IPS-20b (cell line): ENCODE data around the gene ZNF174.

Experiments
- H3K27ac ChIP-seq: one replicate; pipeline ENCODE4 v1.5.1; 2013; ENCODE audit warnings: low read length
- H3K27me3 ChIP-seq: 2 replicates; pipeline ENCODE4 v1.6.1; 2013; ENCODE audit warnings: mild to moderate bottlenecking, low read length, inconsistent platforms; ENCODE audit not compliant: insufficient read depth
- H3K36me3 ChIP-seq: 2 replicates; pipeline ENCODE4 v1.6.1; 2013; ENCODE audit warnings: low read depth, mild to moderate bottlenecking, inconsistent platforms, low read length, moderate library complexity; ENCODE audit not compliant: insufficient read depth
- H3K4me1 ChIP-seq: 2 replicates; pipeline ENCODE4 v1.6.1; 2013; ENCODE audit warnings: mild to moderate bottlenecking, control low read depth, inconsistent platforms, low read length, moderate library complexity; ENCODE audit not compliant: insufficient read depth
- H3K4me3 ChIP-seq: 2 replicates; pipeline ENCODE4 v1.5.1; 2013; ENCODE audit warnings: mild to moderate bottlenecking, low read length, inconsistent platforms
- H3K9ac ChIP-seq: 2 replicates; pipeline ENCODE4 v1.6.1; 2013; ENCODE audit warnings: low read depth, mild to moderate bottlenecking, inconsistent platforms, low read length, moderate library complexity
- H3K9me3 ChIP-seq: 2 replicates; pipeline ENCODE4 v1.6.1; 2013; ENCODE audit warnings: mild to moderate bottlenecking, low read depth, low read length, inconsistent platforms; ENCODE audit not compliant: insufficient read depth

Gene ZNF174

DNA sequence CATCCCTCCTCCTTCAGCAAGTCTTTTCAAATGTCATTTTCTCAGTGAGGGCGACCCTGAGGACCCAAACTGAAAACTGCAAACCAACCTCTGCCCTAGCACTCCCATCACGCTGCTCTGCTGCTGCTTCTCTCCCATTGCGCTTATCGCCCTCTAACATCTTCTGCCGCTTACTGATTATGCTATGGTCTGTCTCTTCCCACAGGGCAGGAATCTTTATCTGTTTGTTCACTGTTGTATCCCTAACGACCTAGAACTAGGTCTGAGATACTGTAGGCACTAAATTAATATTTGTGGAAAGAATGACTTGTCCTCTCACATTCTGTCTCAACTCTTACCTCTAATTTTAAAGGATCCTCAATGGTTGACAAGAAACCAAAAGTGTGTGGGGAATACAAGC is 12.7 kb upstream of the ZNF174 start:
- Histone ChIP-seq H3K36me3 (peaks cover 75% of the 10 kb centered on the region), H3K4me3 (no peak overlapping the region), H3K9me3 (peaks cover 34% of the 10 kb centered on the region), H3K9ac (no peak overlapping the region), H3K27me3 (no peaks in the 10 kb centered on the region), H3K27ac (no peak overlapping the region), H3K4me1 (no peaks in the 10 kb centered on the region)

DNA sequence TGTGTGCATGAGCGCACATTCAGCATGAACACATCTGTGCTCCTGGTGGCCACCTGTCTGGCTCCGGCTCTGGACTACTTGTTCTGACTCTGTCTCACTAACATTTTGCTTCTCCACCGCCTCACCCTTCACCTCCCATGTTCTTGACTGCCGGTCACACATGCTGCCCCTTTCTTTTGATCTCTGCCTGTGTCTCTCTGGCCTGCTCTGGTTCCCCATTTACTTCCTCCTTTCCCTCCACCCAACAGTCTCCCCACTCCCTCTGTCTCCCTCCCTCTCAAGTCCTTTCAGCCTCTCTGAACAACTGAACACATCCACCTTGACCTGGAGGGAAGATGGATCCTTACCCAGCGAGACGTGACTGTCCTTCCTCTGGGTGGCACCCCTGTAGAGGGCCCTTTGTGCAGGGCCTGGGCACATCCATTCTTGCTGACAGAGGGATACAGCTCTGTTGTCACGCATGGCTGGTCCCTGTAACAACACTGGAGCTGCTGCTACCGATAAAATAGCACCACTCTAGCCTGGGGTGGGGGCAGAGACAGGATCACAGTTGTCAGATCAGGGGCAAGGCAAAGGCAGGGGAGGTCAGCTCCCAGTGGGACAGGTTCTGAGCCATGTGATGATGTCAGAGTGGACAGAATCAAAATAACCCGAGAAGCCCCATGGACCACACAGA is 11.2 kb upstream of the ZNF174 start:
- Histone ChIP-seq H3K27ac (no peak overlapping the region), H3K4me3 (no peak overlapping the region), H3K27me3 (no peaks in the 10 kb centered on the region), H3K9ac (no peak overlapping the region), H3K36me3 (peaks cover 74% of the 10 kb centered on the region), H3K9me3 (peaks cover 19% of the 10 kb centered on the region), H3K4me1 (no peaks in the 10 kb centered on the region)

DNA sequence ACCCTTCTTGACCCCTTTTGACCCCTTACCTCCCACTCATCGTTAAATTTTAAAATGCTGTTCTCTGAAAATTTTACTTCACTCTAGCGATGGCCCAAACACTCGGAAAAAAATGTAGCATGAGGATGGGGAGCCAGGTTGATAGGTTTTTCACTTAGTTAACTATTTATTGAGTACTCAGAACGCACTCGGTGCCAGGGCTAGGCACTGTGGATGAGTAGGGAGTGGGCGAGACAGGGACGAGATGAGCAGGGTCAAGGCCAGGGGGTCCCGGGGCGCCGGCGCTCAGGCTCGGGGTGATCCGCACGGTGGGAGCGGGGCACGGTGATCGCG is 603 bp upstream of the ZNF174 start:
- H3K9ac ChIP-seq, result peak overlapping the region; percentile 86
- H3K4me1 ChIP-seq, result no peaks in the 10 kb centered on the region
- H3K27ac ChIP-seq, result no peak overlapping the region
- no peaks in the 10 kb centered on the region for H3K27me3 ChIP-seq
- peak overlapping the region; percentile 84 for H3K4me3 ChIP-seq
- peaks cover 51% of the 10 kb centered on the region for H3K36me3 ChIP-seq
- H3K9me3 ChIP-seq, result peaks cover 20% of the 10 kb centered on the region; the same call in 1 of the 2 replicates

- Histone ChIP-seq H3K9me3 (peaks cover 35% of the 10 kb centered on the region), H3K9ac (peak overlapping the region; percentile 70; the same call in 1 of the 2 replicates), H3K4me3 (peak overlapping the region; percentile 84), H3K4me1 (no peaks in the 10 kb centered on the region), H3K27ac (no peak overlapping the region), H3K36me3 (peaks cover 51% of the 10 kb centered on the region), H3K27me3 (no peaks in the 10 kb centered on the region)
Observed at GRCh38 chr16:3401719-3402397, 843 bp downstream of the ZNF174 start.

- H3K36me3 ChIP-seq, result peaks cover 58% of the 10 kb centered on the region
Observed at GRCh38 chr16:3408561-3409197, 7.7 kb downstream of the ZNF174 start.

GRCh38 chr16:3413730-3414379 is 12.8 kb downstream of the ZNF174 start:
- no peak overlapping the region for H3K4me3 ChIP-seq
- no peaks in the 10 kb centered on the region for H3K27me3 ChIP-seq
- no peak overlapping the region for H3K9ac ChIP-seq
- peaks cover 6% of the 10 kb centered on the region for H3K36me3 ChIP-seq
- H3K9me3 ChIP-seq, result peaks cover 76% of the 10 kb centered on the region
- no peaks in the 10 kb centered on the region for H3K4me1 ChIP-seq
- no peak overlapping the region for H3K27ac ChIP-seq

More at GRCh38 chr16:3408561-3409197, 7.7 kb downstream of the ZNF174 start:
- Histone ChIP-seq H3K9ac (no peak overlapping the region), H3K4me3 (peak overlapping the region; percentile 13; the same call in 1 of the 2 replicates), H3K4me1 (no peaks in the 10 kb centered on the region), H3K27ac (no peak overlapping the region), H3K9me3 (peaks cover 93% of the 10 kb centered on the region), H3K27me3 (no peaks in the 10 kb centered on the region)

GRCh38 chr16:3431779-3432219 is 30.8 kb downstream of the ZNF174 start:
- Histone ChIP-seq H3K36me3 (peaks cover 6% of the 10 kb centered on the region; the same call in 1 of the 2 replicates), H3K9me3 (no peaks in the 10 kb centered on the region), H3K4me3 (no peak overlapping the region)

DNA sequence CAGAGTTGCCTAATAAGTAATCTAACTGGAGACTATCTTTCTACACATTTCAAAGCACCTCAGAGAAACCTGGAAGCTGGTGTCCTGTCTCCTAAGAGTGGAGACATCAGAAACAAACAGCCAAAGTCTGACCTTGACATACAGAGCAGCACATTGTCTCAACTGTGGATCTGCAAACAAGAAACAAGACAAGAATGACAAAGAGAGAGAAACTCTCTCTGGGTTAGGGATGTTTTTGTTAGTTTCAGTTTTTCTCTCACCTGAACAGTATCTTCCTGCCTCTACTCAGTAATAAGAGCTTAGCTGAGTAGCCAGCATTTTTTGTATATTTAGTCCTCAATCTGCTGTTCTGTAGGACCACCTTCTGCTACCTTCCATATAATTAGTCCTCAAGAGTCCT is 33.4 kb downstream of the ZNF174 start:
- Histone ChIP-seq H3K9ac (no peak overlapping the region), H3K27ac (no peak overlapping the region), H3K4me1 (no peaks in the 10 kb centered on the region), H3K4me3 (no peak overlapping the region), H3K9me3 (peaks cover under 1% of the 10 kb centered on the region; the same call in 1 of the 2 replicates), H3K36me3 (peaks cover 9% of the 10 kb centered on the region; the same call in 1 of the 2 replicates), H3K27me3 (no peaks in the 10 kb centered on the region)

More at GRCh38 chr16:3431779-3432219, 30.8 kb downstream of the ZNF174 start:
- H3K27me3 ChIP-seq, result no peaks in the 10 kb centered on the region
- H3K27ac ChIP-seq, result no peak overlapping the region
- H3K4me1 ChIP-seq, result no peaks in the 10 kb centered on the region
- H3K9ac ChIP-seq, result no peak overlapping the region

GRCh38 chr16:3439637-3440036 is 38.6 kb downstream of the ZNF174 start:
- Histone ChIP-seq H3K9me3 (peaks cover 7% of the 10 kb centered on the region; the same call in 1 of the 2 replicates), H3K27me3 (no peaks in the 10 kb centered on the region), H3K27ac (no peak overlapping the region), H3K36me3 (peaks cover 21% of the 10 kb centered on the region; the same call in 1 of the 2 replicates), H3K9ac (no peak overlapping the region), H3K4me1 (no peaks in the 10 kb centered on the region), H3K4me3 (no peak overlapping the region)

GRCh38 chr16:3443108-3444031 is 42.4 kb downstream of the ZNF174 start, which contains the start of the genes NAA60 and ZNF597:
Gene NAA60 (plus strand): TSS chr16:3443680. CDS start chr16:3476228, 32,548 bp downstream.
Gene ZNF597 (minus strand): TSS chr16:3443504. CDS start chr16:3443153, 351 bp downstream.
- Histone ChIP-seq H3K27ac (no peak within 1 kb of the TSS), H3K4me1 (no peaks in the 10 kb centered on the region), H3K9me3 (peaks cover 7% of the 10 kb centered on the region; the same call in 1 of the 2 replicates), H3K4me3 (peak within 1 kb of the TSS; percentile 88), H3K9ac (peak within 1 kb of the TSS; percentile 69; the same call in 1 of the 2 replicates), H3K27me3 (no peaks in the 10 kb centered on the region), H3K36me3 (peaks cover 12% of the 10 kb centered on the region; the same call in 1 of the 2 replicates)
